Measurements from ENCODE around the gene HYAL3.

The HYAL3 gene

GRCh38 chr3:50298836-50299637 is at the start of gene HYAL3, which contains the start of gene NAA80:
HYAL3 (minus strand) TSS chr3:50299405; CDS start chr3:50295602, 3,803 bp downstream.
NAA80 (minus strand) TSS chr3:50299405; CDS start chr3:50297463, 1,942 bp downstream.
- DNase-seq = peak; percentile 100

GRCh38 chr3:50347187-50347813 is 48.1 kb upstream of the HYAL3 start:
- peak; percentile 82 for DNase-seq

- DNase-seq = peak; percentile 79
These were observed 46.5 kb upstream of the HYAL3 start, which contains the start of gene ZMYND10 for GRCh38 chr3:50345586-50346234. ZMYND10 (minus strand) TSS chr3:50345732; CDS start chr3:50345579, 153 bp downstream.

GRCh38 chr3:50345008-50345407 is 45.8 kb upstream of the HYAL3 start:
- DNase-seq = no peak

- DNase-seq = no peak
These were observed 43.8 kb upstream of the HYAL3 start for GRCh38 chr3:50342813-50343633.

GRCh38 chr3:50341996-50342650 is 42.9 kb upstream of the HYAL3 start:
- no peak for DNase-seq

GRCh38 chr3:50341537-50341936 is 42.3 kb upstream of the HYAL3 start:
- DNase-seq = no peak

GRCh38 chr3:50340448-50341329 is 41.5 kb upstream of the HYAL3 start, which contains the start of gene RASSF1:
RASSF1 (minus strand) TSS chr3:50340836; CDS start chr3:50340805, 31 bp downstream.
- no peak for DNase-seq

GRCh38 chr3:50340147-50340447 is 40.9 kb upstream of the HYAL3 start:
- no peak for DNase-seq

- DNase-seq = no peak
These were observed 40.4 kb upstream of the HYAL3 start for GRCh38 chr3:50339485-50340146.

GRCh38 chr3:50338965-50339364 is 39.8 kb upstream of the HYAL3 start:
- DNase-seq = no peak

GRCh38 chr3:50337175-50337861 is 38.1 kb upstream of the HYAL3 start:
- DNase-seq = peak; percentile 100

GRCh38 chr3:50336452-50337174 is 37.4 kb upstream of the HYAL3 start:
- DNase-seq = no peak

GRCh38 chr3:50334339-50335075 is 35.3 kb upstream of the HYAL3 start:
- DNase-seq = no peak

GRCh38 chr3:50333744-50334328 is 34.6 kb upstream of the HYAL3 start:
- DNase-seq = no peak

GRCh38 chr3:50331364-50331907 is 32.2 kb upstream of the HYAL3 start:
- DNase-seq = no peak

GRCh38 chr3:50330330-50330729 is 31.1 kb upstream of the HYAL3 start:
- DNase-seq = no peak

Data from islet precursor cell (in vitro differentiated cells).